ENCODE data around the gene PPP4R1. TPM values are rescaled to one million over a fixed set of nuclear protein-coding genes. Genes with fewer than 3 reads are reported as not detected.
A peak's percentile ranks its signal among the peaks of the same experiment; 100 is the strongest.

The PPP4R1 gene
- total RNA-seq, 1 experiment from 2014 or later, result 106 TPM

DNA sequence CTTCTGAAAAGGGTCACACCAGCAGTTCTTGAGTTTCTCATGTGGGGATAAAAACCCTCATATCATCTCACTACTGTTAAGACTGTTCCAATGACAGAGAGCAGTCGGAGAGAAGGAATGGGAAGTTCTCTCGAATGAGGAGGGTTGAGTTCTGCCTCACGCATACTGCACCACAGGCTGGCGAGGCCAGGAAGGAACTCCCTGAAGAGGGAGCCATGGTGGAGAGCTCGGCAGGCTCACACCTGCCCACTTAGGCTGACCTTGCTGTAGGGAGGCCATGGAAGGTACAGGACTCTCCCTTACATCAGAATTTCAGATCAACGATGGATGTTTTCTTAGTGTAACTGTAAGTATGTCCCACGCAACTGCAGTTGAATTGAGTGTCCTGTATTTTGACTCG lies 74.4 kb downstream of the PPP4R1 start:
- Histone ChIP-seq H4K91ac (ENCODE audit: insufficient read length, low read depth, low read length) (no peak overlapping the region), H4K5ac (ENCODE audit: insufficient read length, low read depth, low read length) (no peak overlapping the region), H4K8ac (replicated peaks; ENCODE audit: insufficient read length, low read depth, low read length) (no peak overlapping the region), H3K27me3 (ENCODE audit: insufficient read depth, low read length) (no peaks in the 10 kb centered on the region), H3K56ac (ENCODE audit: insufficient read length, low read depth, low read length) (no peak overlapping the region), H3K27ac (ENCODE audit: insufficient read length, low read depth, low read length) (no peak overlapping the region), H3K18ac (ENCODE audit: insufficient read length, low read depth, low read length) (no peak overlapping the region), H3K79me2 (ENCODE audit: insufficient read depth, low read length) (no peaks in the 10 kb centered on the region), H3K23me2 (ENCODE audit: insufficient read length, low read depth, low read length, poor library complexity, severe bottlenecking) (no peaks in the 10 kb centered on the region), H3K23ac (ENCODE audit: insufficient read length, low read depth, low read length) (no peak overlapping the region), H2BK5ac (ENCODE audit: insufficient read length, low read length) (no peak overlapping the region), H2BK20ac (ENCODE audit: low read depth, low read length, poor library complexity, severe bottlenecking) (no peak overlapping the region), H3K4me1 (ENCODE audit: insufficient read depth, low read length) (no peaks in the 10 kb centered on the region; the same call in 1 of the 2 replicates), H2BK12ac (ENCODE audit: insufficient read length, low read depth, low read length) (no peak overlapping the region), H3T11ph (ENCODE audit: low read length) (no peak overlapping the region), H2BK15ac (ENCODE audit: low read depth, low read length) (no peak overlapping the region), H3K14ac (ENCODE audit: insufficient read depth, low read length) (no peak overlapping the region), H2AFZ (ENCODE audit: low read length) (no peak overlapping the region), H3K4ac (ENCODE audit: low read depth, low read length) (no peak overlapping the region), H3K4me2 (ENCODE audit: insufficient read depth, insufficient read length, low read length) (no peak overlapping the region), H3K9ac (ENCODE audit: extremely low read depth, insufficient read length, low read length) (no peak overlapping the region), H2BK120ac (ENCODE audit: low read depth, low read length, poor library complexity, severe bottlenecking) (no peak overlapping the region), H3K9me3 (ENCODE audit: control insufficient read depth, low read depth, low read length) (no peaks in the 10 kb centered on the region), H3K79me1 (ENCODE audit: insufficient read depth, low read depth, low read length, poor library complexity, severe bottlenecking) (no peaks in the 10 kb centered on the region), H2AK5ac (ENCODE audit: insufficient read length, low read length) (no peak overlapping the region), H4K20me1 (ENCODE audit: control insufficient read depth, insufficient read depth, insufficient read length) (no peaks in the 10 kb centered on the region)
- WGBS (ENCODE audit: extremely low coverage, insufficient read length, low lambda C conversion rate), result no CpG with 5 or more reads among the region's 8 CpGs
- no peaks in the 10 kb centered on the region for H3K9me3 Mint-ChIP-seq
- H3K4me3 Mint-ChIP-seq, result no peak overlapping the region
- peaks cover 18 to 19% of the 10 kb centered on the region in 2 experiments for H3K4me1 Mint-ChIP-seq
- peaks cover 17 to 22% (median 18%) of the 10 kb centered on the region in 3 experiments; a peak in 6 of 7 replicates for H3K36me3 Mint-ChIP-seq (ENCODE audit: insufficient read depth in 1 of 3, low read depth in 3 of 3)
- DNase-seq, result no peak
- TF ChIP-seq, protein P1, sequence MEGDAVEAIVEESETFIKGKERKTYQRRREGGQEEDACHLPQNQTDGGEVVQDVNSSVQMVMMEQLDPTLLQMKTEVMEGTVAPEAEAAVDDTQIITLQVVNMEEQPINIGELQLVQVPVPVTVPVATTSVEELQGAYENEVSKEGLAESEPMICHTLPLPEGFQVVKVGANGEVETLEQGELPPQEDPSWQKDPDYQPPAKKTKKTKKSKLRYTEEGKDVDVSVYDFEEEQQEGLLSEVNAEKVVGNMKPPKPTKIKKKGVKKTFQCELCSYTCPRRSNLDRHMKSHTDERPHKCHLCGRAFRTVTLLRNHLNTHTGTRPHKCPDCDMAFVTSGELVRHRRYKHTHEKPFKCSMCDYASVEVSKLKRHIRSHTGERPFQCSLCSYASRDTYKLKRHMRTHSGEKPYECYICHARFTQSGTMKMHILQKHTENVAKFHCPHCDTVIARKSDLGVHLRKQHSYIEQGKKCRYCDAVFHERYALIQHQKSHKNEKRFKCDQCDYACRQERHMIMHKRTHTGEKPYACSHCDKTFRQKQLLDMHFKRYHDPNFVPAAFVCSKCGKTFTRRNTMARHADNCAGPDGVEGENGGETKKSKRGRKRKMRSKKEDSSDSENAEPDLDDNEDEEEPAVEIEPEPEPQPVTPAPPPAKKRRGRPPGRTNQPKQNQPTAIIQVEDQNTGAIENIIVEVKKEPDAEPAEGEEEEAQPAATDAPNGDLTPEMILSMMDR (conservative IDR thresholded peaks at IDR 0.05), result no peak
- no peaks in the 10 kb centered on the region for H3K27me3 Mint-ChIP-seq (ENCODE audit: low read depth)
- peak overlapping the region; percentile 1 to 90 (median 18); a peak in 5 of 7 replicates for H3K27ac Mint-ChIP-seq

All from H9 (cell line).